GM21367 (cell line): Measurements from ENCODE around the gene LIN7B.
"Not testable (repeated sequence)": the region's sequence is repeated elsewhere in the genome, so short reads cannot be mapped to it uniquely, and the experiment has no call there.

Source experiments
- ATAC-seq: cut with Tn5 transposase; IDR thresholded peaks from one replicate; pipeline ENCODE4 v1.9.1; 2021; ENCODE audit not compliant: unreplicated experiment

The LIN7B gene

DNA sequence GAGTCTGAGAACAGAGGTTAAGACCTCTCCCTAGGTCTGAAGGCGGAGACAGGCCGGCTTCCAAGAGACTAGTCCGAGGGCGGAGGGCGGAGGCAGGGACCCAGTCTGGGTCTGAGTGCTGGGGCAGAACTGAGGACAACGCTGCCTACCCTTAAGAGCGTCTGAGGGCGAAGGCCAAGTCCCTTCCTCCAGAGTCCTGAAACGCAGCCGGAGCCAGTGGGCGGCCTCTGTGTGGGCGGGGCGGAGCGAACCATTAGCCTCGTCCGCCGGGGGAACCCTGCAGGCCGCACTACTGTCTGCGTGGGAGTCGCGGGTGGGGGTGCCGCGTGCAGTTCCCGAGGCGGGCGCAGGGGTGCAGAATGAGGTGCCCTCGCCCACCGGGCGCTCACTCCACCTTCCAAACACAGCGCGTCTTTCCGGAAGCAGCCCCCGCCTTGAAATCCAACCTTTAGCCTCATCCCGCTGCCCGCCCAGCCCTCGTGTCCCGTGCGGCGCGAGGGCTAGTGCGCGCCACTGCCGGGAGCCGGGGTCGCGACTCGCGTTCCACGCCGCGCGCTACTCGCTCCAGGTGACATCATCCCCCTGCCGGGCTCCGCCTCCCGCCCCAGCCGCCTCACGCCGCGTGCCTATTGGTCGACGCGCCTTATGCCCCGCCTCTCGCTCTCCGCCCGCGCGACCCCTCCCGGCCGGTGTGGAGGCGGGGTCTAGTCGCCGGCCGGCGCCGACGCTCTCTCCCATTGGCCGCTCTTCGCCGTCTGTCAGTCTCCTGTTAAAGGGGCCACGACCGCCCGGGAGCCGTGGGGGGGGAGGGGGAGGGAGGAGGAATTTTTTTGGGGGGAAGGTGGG, 4.6 kb downstream of the LIN7B start, which contains the start of gene C19orf73:
C19orf73 (minus strand) TSS at position 579 of the 846 bp plus-strand sequence; CDS start at position 458, 121 bp downstream.
- peak; percentile 63 for ATAC-seq

DNA sequence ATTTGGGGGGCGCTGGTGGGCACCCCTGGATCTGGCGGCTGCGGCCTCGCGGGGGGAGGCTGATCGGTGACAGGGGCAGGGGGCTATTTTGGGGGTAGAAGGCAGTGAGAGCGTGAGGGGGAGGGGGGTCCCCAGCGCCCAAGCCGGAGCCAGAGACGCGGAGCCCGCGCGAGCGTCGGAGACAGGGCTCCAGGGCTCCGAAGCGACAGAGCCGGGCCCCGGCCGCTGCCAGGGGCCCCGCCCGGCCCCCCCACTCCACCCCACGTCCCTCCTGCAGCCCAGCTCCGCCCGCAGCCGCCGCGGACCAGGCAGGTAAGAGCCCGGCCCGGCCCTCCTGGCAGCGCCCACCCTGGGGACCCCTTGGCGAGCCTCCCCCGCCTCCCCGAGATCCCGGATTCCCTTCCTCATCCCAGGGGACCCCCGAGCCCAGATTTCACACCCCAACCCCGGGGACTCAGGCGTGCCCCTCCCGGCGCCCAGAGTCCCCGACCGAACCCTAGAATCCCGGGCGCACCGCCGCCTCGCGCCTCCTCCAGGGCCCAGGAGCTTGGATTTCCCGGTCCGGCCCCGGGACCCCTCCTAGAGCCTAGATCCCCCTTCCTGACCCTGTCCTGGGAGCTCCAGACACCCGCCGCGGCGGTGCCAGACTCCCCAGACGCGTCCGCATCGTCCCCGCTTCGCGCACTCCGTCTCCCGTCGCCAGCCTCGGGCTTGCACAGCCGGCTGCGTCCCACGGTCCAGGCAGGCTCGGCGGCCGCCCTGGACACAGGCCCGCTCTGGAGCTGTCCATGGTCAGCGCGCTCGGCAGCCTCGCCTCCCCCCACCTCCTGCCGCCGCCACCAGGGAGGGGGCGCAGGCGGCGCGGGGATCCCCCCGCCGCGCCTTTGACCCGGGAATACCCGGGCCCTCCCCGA, 5.5 kb downstream of the LIN7B start, which contains the start of gene PPFIA3:
PPFIA3 (plus strand) TSS at position 134 of the 914 bp plus-strand sequence. CDS start 8,330 bp downstream, outside the sequence.
- ATAC-seq: no peak

- ATAC-seq: no peak
Observed at GRCh38 chr19:49120325-49120683, 6.1 kb downstream of the LIN7B start.

GRCh38 chr19:49120868-49121267, 6.7 kb downstream of the LIN7B start:
- ATAC-seq: no peak

- ATAC-seq: not testable (repeated sequence)
Observed at GRCh38 chr19:49121841-49122240, 7.7 kb downstream of the LIN7B start.

GRCh38 chr19:49123285-49123684, 9.1 kb downstream of the LIN7B start:
- not testable (repeated sequence) for ATAC-seq

- ATAC-seq: no peak
Observed at GRCh38 chr19:49125025-49125731, 11.0 kb downstream of the LIN7B start.

DNA sequence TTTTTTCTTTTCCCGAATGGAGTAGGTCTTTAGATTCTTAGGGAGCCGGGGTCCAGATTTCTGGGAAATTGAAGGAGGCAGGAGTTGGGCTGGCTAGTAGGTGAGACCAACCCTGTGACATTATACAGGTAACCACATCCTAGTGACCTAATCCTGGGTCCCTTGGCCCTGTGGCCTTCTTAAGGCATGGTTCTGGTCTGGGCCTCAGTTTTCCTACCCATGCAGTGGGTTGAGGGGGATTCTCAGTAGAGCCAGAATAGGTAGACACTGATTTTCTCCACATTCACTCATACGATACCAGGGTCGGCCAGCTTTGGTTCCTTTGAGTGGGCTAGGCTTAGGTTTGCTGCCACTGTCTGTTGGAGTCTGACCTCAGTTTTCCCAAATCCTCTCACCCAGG, 12.4 kb downstream of the LIN7B start:
- ATAC-seq: no peak

DNA sequence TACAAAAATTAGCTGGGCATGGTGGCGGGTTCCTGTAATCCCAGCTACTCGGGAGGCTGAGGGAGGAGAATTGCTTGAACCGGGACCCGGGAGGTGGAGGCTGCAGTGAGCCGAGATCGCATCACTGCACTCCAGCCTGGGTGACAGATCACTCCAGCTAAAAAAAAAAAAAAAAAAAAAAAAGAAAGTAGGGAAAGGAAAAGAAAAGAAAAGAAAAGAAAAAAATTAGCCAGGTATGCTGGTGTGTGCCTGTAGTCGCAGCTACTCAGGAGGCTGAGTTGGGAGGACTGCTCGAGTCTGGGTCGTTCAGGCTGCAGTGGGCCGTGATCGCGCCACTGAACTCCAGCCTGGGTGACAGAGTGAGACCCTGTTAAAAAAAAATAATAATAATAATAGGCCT, 13.1 kb downstream of the LIN7B start:
- ATAC-seq: not testable (repeated sequence)

DNA sequence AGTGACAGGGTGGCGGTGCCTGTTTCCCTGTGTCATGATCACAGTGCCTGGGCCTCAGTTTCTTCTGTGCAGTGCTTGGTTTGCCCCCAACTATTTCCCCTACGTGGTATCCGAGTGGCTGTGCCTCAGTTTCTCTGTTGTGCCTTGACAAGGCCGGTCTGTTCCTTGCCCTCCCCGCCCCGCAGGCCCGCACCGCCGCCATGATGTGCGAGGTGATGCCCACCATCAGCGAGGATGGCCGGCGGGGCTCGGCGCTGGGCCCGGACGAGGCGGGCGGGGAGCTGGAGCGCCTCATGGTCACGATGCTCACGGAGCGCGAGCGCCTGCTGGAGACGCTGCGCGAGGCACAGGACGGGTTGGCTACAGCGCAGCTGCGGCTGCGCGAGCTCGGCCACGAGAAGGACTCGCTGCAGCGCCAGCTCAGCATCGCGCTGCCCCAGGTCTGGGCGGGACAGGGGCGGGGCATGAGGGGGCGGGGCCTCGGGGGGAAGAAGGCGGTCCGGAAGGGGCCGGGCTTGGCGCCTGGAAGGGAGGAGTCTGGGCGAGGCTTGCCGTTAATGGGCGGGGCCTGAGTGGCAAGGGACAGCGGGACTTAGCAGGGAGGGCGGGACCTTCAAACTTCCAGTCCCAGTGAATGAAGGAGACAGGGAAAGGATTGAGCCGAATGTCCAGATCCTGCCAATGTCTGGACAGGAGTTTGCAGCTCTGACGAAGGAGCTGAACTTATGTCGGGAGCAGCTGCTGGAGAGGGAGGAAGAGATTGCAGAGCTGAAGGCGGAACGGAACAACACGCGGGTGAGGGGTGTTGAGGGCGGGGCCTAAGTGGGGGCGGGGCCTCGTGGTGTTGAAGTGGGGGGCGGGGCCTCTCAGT, 13.7 kb downstream of the LIN7B start:
- ATAC-seq: peak; percentile 69

- ATAC-seq: no peak
Observed at GRCh38 chr19:49128545-49129237, 14.5 kb downstream of the LIN7B start.

DNA sequence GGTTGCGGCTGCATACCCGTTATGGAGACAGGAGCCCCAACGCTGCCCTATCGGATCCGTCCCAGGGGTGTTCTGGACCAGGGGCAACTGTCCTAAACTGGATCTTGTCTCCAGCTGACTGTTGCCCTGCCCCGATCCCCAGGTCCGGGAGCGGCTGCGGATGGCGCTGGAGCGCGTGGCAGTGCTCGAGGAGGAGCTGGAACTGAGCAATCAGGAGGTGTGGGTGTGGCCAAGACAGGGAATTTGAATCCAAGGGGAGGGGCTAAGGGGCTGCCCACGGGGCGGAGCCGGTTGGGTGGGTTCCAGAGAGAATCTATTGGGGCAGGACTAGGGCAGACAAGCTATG, 15.0 kb downstream of the LIN7B start:
- no peak for ATAC-seq

DNA sequence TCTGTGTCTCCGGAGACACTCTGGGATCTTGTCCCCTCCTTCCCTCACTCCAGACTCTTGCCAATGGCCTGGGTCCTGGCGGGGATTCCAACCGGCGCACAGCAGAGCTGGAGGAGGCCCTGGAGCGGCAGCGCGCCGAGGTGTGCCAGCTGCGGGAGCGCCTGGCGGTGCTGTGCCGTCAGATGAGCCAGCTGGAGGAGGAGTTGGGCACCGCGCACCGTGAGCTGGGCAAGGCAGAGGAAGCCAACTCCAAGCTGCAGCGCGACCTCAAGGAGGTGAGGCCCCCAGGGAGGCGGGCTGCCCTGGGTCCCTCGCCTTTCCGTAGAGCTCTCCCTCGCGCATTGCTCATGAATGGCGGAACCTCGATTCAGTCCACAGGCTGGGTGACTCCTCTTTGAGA, 16.2 kb downstream of the LIN7B start:
- no peak for ATAC-seq

DNA sequence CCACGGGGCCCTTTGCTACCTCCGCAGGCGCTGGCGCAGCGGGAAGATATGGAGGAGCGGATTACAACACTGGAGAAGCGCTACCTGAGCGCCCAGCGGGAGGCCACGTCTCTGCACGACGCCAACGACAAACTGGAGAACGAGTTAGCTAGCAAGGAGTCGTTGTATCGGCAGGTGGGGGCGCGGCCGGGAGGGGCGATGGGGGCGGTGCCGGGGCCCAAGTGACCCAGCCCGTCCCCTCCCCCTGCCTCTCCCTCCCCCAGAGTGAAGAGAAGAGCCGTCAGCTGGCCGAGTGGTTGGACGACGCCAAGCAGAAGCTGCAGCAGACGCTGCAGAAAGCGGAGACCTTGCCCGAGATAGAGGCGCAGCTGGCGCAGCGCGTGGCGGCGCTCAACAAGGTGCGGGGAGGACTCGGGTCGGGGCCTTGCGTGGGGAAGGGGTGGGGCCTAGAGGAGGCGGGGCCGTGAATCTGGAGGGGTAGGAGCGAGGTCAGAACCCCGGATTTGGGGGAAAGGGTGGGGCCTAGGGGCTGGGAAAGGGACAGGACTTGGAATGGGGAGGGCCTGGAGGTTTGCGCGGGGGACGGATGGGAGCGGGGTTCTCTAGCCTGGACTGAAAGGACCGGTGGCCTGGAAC, 18.9 kb downstream of the LIN7B start:
- ATAC-seq: no peak

DNA sequence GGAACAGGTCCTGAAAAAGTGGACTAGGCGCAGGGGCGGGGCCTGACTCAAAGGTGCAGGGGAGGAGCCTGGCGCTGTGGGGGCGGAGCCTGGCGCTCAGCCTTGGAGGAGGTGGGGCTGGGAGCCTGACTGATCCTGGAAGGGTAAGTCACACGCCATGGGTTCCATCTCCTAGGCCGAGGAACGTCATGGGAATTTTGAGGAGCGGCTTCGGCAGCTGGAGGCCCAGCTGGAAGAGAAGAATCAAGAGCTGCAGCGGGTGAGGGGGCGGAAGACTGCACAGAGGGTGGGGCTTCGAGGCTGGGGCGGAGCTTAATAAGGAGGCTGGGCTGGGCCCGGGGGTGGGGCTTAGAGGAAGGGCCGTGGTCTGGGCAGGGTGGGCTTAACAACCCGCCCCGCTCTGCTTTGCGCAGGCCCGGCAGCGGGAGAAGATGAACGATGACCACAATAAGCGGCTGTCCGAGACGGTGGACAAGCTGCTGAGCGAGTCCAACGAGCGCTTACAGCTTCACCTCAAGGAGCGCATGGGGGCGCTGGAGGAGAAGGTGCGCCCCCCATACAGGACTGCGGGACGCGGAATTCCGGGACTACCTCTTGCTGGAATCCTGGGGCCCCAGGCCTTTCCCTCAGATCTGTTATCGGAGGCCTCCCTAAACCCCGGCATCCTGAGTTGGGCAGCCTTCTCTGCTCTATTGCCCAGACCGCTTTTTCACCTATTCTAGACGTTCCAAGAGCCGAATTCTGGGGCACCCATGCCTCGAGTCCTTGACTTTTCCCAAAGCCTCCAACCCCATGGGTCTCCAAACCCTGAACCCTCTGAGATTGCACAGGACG, 19.7 kb downstream of the LIN7B start:
- ATAC-seq: no peak

DNA sequence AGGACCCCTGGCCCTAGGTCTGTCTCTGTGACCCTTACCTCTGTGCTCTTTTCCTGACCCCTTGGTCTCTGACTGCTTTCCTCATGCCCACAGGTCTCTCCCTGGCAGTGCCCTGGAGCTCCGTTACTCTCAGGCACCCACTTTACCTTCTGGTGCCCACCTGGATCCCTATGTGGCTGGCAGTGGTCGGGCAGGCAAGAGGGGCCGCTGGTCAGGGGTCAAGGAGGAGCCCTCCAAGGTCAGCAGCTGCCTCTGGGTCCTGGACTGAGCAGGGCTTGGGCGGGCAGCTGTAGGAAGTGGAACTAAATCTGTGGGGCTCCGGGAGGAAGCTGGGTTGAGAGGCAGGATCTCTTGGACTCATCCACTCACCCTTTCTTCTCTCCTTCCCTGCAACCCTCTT, 21.5 kb downstream of the LIN7B start:
- no peak for ATAC-seq

GRCh38 chr19:49136771-49137171, 22.6 kb downstream of the LIN7B start:
- ATAC-seq: no peak

- ATAC-seq: no peak
Observed at GRCh38 chr19:49140951-49141350, 26.8 kb downstream of the LIN7B start.
